ENCODE measurements around the gene PLA2G4D.

PLA2G4D gene

GRCh38 chr15:42138968-42139386 is 44.6 kb upstream of the PLA2G4D start:
- TF ChIP-seq CTCF (IDR thresholded peaks at IDR 0.05; ENCODE audit: insufficient read depth, missing control alignments) = no peak
- no peak for FAIRE-seq
- DNase-seq (ENCODE audit: insufficient read length, low spot score) = no peak

GRCh38 chr15:42138411-42138810 is 44.0 kb upstream of the PLA2G4D start:
- DNase-seq (ENCODE audit: insufficient read length, low spot score) (no peak), FAIRE-seq (no peak)
- no peak for TF ChIP-seq CTCF (IDR thresholded peaks at IDR 0.05; ENCODE audit: insufficient read depth, missing control alignments)

- peak; percentile 75 for TF ChIP-seq CTCF (IDR thresholded peaks at IDR 0.05; ENCODE audit: insufficient read depth, missing control alignments)
- DNase-seq (ENCODE audit: insufficient read length, low spot score) (no peak), FAIRE-seq (peak; percentile 41)
Observed at GRCh38 chr15:42137461-42138261, 43.3 kb upstream of the PLA2G4D start.

GRCh38 chr15:42136513-42136912 is 42.2 kb upstream of the PLA2G4D start:
- TF ChIP-seq CTCF (IDR thresholded peaks at IDR 0.05; ENCODE audit: insufficient read depth, missing control alignments) = no peak
- DNase-seq (ENCODE audit: insufficient read length, low spot score) (no peak), FAIRE-seq (no peak)

GRCh38 chr15:42135351-42135750 is 41.0 kb upstream of the PLA2G4D start:
- no peak for TF ChIP-seq CTCF (IDR thresholded peaks at IDR 0.05; ENCODE audit: insufficient read depth, missing control alignments)
- FAIRE-seq = no peak
- DNase-seq (ENCODE audit: insufficient read length, low spot score) = no peak

- no peak for DNase-seq (ENCODE audit: insufficient read length, low spot score)
- FAIRE-seq = no peak
- no peak for TF ChIP-seq CTCF (IDR thresholded peaks at IDR 0.05; ENCODE audit: insufficient read depth, missing control alignments)
Observed at GRCh38 chr15:42134617-42135245, 40.4 kb upstream of the PLA2G4D start.

Data from D721Med (cell line).